Fibroblast of peridontal ligament (primary cell): ENCODE measurements around the gene DNLZ.
"Not testable (repeated sequence)": the region's sequence is repeated elsewhere in the genome, so short reads cannot be mapped to it uniquely, and the experiment has no call there.

Experiments
- DNase-seq: peaks from one replicate; pipeline ENCODE4 v3.0.0-alpha.2; 2010; ENCODE audit errors: extremely low read depth

The DNLZ gene

DNA sequence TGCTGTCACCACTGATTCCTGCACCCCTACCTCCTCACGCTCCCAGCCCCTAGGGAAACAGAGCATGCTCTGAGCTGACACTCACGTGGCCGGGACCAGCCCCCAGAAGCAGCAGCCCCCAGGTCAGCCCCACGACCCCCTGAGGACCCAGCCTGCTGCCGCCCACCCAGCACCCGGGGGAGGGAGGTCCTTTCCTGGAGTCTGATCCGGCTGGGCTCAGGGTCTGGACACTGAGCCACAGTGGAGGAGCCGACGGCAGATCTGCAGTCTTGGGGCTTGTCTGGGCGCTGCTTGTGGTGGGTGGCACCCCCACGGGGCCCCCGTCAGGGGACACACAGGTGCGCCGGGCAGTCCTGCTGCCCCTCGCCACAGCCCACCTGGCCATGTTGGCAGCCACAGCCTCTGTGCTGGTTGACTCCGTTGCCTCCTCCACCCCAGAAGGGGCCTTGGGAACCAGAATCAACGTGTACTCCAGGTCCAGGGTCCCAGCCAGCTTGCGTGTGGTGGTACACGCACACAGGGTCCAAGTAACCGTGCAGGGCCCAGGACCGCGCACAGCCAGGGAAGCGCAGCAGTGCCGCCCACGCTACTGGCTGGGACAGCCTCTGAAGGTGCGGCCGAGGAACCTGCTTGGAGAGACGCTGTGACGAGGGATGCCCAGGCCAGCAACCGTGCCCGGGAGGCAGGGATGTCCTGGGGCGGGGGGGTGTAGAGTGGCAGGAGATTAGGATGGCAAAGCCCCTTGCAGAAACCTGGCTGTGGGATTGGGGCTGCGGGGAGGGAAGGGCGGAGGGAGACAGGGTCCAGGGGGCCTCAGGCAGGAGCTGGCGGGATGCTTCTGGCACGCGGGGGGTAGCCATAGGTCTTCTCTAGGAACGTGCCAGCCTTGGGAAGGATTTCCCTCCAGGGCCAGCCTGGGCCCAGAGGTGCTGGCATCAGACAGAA lies 3.5 kb downstream of the DNLZ start:
- DNase-seq = no peak

DNA sequence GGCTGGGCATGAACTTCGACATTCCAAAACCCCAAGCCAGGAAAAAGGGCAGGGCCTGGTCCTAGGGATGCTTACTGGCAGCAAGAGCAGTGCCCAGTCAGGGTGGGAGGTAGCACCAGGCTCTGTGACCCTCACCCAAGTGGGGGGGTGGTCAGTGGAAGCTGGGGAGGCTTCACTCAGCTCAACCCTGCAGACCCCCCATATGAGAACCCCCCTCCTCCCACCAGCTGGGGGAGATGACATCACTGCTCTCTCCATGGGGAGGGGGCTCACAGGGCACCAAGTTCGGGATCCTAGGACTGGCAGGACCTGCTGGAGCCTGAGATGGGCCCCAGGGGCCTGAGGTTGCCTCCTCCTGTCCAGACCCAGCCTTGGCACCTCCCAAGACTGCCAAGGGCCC lies 4.7 kb downstream of the DNLZ start:
- no peak for DNase-seq

- no peak for DNase-seq
These were observed 5.5 kb downstream of the DNLZ start for GRCh38 chr9:136358016-136358415.

GRCh38 chr9:136357202-136357725 lies 6.3 kb downstream of the DNLZ start:
- DNase-seq = no peak

GRCh38 chr9:136355616-136356557 lies 7.7 kb downstream of the DNLZ start:
- no peak for DNase-seq

DNA sequence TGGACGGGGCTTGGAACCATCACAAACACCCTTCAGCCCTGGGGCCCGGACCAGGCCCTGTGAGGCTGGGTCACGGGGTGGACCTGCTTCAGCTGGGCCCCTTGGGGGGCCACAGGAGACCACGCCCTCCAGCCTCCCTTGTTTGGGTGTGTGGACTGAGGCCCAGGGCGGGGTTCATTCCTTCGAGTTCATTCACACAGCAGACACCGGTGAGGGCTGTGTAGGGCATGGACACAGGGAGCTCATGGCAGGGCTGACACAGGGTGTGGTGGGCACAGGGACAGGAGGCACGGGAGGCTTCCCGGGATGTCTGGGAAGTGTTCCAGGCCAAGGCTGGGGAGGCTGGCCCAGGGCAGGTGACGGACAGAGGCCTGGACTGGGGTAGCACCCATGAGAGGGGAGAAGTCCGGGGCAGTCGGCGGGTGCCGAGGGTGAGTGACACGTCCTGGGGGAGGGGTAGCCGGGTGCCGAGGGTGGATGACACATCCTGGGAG lies 8.9 kb downstream of the DNLZ start:
- no peak for DNase-seq

DNA sequence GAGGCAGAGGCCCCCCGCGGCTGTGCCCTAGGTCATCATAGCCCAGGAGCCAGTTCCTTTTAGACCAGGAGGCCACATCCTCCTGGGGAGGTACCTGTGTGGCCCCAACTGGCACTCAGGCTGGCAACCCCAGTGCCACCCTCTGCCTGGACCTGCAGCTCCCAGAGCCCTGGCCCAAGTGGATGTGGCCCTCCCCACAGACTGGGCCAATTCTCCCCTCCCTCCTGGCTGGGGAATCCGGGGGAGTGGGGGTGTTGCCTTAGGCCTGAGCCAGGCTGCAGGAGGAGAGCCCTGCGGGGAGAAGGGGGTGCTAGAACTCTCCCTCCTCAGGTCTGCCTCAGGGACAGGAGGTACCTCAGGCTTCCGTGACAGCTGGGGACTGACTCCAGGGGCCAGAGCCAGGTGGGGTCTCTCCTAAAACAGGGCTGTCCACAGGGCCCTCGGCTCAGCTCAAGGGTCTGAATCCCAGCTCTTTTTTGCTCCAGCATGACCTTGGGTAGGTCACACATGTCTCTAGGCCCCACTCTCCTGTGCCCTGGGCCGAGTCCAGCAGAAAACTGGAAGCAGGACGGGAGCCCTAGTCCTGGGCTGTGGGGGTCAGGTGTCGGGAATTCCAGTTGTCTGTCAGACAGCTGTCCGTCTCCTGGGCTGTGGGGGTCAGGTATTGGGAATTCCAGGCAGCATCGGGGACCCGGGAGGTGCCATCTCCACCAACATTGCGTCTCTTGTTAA lies 9.6 kb downstream of the DNLZ start:
- no peak for DNase-seq

DNA sequence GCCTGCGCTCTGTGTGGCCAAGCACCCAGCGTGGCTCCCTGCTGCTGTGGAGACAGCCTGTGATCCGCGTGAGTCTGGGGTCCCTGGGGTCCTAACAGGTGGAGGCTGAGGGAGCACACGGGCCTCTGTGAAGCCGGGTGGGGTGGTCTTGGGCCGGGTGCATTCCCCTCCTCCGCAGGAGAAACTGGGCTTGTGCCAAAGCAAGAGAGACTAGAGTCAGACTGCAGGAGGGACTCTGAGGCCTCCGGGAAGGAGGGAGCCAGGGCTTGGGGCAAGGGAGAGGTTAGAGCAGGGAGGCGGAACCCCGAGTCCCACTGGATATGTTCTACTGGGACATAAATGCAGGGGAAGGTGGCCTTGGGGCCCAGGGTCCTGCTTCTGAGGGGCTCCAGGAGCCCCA lies 10.5 kb downstream of the DNLZ start:
- DNase-seq = no peak

- no peak for DNase-seq
These were observed 10.9 kb downstream of the DNLZ start for GRCh38 chr9:136352682-136353081.

DNA sequence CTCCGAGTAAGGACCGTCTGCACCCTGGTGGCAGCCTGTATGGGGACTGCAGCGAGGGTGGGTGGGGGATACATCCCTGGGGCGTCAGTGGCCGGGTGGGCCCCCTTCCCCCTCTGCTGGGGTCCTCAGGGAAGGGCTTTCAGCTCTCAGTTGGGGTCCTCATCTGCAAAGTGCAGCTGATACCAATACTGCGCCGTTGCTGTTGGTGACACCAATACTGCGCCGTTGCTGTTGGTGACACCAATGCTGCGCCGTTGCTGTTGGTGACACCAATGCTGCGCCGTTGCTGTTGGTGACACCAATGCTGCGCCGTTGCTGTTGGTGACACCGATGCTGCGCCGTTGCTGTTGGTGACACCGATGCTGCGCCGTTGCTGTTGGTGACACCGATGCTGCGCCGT lies 11.7 kb downstream of the DNLZ start:
- not testable (repeated sequence) for DNase-seq

DNA sequence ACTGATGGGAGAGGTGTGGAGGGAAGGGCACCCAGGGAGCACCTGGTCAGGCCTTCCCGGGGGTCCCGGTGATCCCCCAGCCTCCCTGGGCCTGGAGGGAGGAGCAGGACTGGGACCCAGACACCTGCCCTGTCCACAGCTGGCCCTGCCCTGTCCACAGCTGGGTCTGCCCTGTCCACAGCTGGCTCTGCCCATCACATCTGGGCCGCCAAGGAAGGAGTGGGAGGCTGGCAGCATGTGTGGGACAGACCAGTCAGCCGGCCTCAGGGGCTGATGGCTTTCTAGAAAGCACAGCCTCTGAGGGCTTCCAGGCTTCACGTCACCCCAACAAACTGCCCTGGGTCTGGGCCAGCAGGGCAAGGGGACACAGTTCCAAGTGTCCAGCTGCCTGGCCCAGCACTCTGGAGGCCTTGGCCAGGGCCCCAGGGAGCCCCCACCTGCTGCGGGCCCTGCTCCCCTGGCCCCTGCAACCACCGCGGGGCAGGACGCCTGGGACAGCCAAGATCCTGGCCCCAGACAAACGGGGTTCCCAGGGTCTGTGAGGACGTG lies 12.2 kb downstream of the DNLZ start:
- DNase-seq = no peak

DNA sequence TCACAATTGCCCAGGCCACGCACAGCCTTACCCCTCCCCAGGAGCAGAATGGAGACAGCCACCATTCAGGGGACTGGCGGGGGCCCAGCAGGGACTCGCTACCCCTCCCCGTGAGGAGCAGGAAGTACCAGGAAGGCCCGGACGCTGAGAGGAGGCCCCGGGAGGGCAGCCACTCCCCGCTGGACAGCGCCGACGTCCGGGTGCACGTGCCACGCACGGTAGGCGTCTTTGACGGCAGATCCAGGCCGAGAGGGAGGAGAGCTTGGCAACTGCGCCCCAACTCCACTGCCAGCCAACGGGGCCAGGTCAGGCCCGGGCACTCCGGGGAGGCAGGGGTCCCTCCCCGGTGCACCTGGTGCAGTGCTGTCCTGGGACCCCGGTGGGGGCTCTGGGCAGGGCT lies 14.0 kb downstream of the DNLZ start:
- DNase-seq = no peak

DNA sequence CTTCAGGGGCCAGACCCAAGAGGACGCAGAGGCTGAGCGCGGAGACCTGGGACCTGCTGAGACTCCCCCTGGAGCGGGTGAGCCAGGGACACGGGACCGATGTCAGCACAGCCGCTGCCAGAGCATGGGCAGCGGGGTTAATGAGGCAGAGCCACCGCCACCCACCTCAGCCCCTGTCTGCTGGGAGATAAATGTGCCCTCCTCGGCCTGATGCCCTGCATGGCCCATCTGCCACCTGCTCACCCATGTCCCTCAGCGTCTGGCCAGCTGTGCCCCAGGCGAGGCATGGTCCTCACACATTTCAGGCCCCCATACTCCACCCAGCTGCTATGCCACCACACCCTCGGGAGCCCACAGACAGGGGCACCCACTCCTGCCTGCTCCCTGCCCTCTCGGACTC lies 14.9 kb downstream of the DNLZ start:
- DNase-seq = no peak

DNA sequence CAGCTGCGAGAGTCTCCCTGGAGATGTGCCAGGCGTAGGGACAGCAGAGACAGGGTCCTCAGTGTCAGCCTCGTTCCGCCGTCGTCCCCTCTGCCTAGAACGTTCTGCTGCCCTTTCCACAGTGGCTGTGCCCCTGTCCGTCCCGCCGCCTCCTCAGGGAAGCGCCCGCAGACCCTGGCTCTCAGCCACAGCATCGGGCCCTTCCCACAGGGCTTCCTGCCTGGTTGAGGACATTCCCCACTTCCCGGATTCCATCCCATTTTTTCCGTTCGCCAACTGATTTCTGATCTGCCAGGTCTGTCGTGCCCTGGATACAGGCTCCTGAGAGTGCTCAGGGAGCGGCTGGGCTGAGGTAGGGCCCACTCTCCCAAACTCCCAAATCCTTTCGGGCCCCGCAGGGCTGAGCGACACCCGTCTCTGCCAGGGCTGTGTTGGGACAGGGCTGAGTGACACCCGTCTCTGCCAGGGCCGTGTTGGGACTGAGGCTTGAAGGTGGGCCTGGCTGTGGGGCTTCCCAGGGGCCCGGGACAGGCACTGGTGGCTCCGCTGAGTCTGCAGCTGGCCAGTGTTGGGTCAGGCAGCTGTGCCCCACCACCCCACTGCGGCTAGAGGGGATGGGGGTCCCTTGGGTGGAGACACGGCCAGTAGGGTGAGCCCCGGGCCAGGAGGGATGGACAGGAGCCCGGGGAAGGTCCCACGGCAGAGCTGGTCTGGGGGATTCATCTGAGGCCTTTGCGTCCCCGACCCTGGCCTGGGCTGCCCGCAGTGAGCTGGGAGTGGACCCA lies 15.9 kb downstream of the DNLZ start:
- no peak for DNase-seq

DNA sequence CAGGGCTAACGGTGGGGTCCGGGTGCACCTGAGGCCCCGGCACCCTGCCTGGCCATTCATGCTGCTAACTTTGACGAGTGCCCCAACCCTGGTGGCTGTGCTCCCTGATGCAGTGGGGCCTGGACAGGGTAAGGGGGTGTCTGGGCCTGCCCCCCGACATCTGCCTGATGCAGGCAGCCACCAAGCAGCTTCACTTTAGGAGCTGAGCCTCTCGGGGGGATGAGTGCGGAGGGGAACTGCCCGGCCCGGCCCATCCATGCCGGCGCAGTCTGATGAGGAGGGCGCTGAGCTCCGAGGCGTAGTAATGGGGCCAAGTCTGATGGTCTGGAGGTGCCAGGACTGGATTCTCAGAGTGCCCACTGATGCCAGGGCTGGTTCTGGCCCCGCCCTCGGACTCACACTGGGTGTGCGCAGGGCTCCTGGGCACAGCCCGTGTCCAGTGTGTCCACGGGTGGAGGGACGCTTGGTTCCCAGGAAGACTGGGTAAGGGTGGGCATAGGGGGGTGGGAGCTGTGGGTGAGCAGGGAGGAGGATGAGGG lies 16.5 kb downstream of the DNLZ start:
- no peak for DNase-seq

DNA sequence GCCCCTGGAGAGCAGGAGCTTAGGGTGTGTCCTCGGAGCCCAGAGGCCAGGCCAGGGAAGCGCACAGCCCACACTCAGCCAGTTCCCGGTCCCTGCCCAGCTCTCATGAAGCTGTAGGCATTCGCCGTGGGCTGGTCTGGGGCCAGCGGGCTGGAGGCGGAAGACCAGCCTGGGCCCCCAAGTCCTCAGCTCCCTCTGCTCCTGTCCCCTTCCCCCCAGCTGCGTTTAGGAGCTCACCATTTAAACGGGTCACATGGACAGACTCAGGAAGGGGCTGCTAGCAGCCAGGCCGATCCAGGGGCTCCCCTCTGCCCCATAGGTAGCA lies 17.4 kb downstream of the DNLZ start:
- DNase-seq = no peak

- no peak for DNase-seq
These were observed 18.0 kb downstream of the DNLZ start for GRCh38 chr9:136345281-136346156.

- DNase-seq = no peak
These were observed 18.8 kb downstream of the DNLZ start for GRCh38 chr9:136344544-136345280.

DNA sequence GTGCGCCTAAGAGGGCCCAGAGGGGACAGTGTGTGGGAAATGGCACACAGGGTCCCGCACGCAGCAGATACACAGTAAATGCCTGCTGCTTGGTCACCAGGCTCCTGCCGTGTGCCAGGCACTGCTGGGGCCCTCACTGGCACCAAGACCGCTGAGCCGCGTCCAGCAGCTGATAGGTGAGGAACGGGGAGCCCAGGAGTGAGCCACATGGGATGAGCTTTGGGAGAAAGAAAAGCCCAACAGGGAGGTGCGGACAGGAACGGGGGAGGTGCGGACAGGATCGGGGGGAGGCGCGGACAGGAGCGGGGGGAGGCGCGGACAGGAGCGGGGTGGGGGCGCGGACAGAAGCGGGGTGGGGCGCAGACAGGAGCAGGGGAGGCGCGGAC lies 19.7 kb downstream of the DNLZ start:
- DNase-seq = no peak
